MG63 (cell line): ENCODE measurements around the gene PILRA. TPM values are rescaled to one million over a fixed set of nuclear protein-coding genes. Genes with fewer than 3 reads are reported as not detected.
A peak's percentile ranks its signal among the peaks of the same experiment; 100 is the strongest.

Experiments
- DNase-seq: peaks from one replicate; pipeline ENCODE4 v3.0.0-alpha.2; 2020
- H3K27me3 ChIP-seq: fragments of 250-450 bp; sonication (Bioruptor Pico); 2 replicates; pipeline ENCODE4 v1.5.1; 2020; ENCODE audit warnings: mild to moderate bottlenecking, moderate library complexity
- H3K36me3 ChIP-seq: fragments of 250-450 bp; sonication (Bioruptor Pico); 2 replicates; pipeline ENCODE4 v1.5.1; 2020; ENCODE audit warnings: mild to moderate bottlenecking, moderate library complexity
- H3K4me3 ChIP-seq: fragments of 250-450 bp; sonication (Bioruptor Pico); 2 replicates; pipeline ENCODE4 v1.5.1; 2020; ENCODE audit warnings: mild to moderate bottlenecking, moderate library complexity
- H3K9me3 ChIP-seq: fragments of 250-450 bp; sonication (Bioruptor Pico); 2 replicates; pipeline ENCODE4 v1.5.1; 2020; ENCODE audit warnings: mild to moderate bottlenecking, moderate library complexity
- total RNA-seq: library from RNA; depleted of rRNA; stranded (reverse); fragments of >200 nt; shearing (Covaris generic); gene quantifications from 2 replicates; pipeline ENCODE4 v1.2.3, GENCODE V29; 2014; ENCODE audit warnings: low replicate concordance

Gene PILRA
- total RNA-seq, 1 experiment from 2014 or later = not detected

- no peaks in the 10 kb centered on the region for H3K27me3 ChIP-seq
- no peak for DNase-seq
- no peaks in the 10 kb centered on the region for H3K9me3 ChIP-seq
- no peaks in the 10 kb centered on the region for H3K36me3 ChIP-seq
- no peak overlapping the region for H3K4me3 ChIP-seq
Measured at GRCh38 chr7:100390286-100391009, 17.2 kb downstream of the PILRA start.

- Histone ChIP-seq H3K9me3 (no peaks in the 10 kb centered on the region), H3K4me3 (no peak overlapping the region), H3K27me3 (no peaks in the 10 kb centered on the region), H3K36me3 (no peaks in the 10 kb centered on the region)
- no peak for DNase-seq
Measured at GRCh38 chr7:100393233-100393905, 20.1 kb downstream of the PILRA start.

- H3K27me3 ChIP-seq = no peaks in the 10 kb centered on the region
- H3K9me3 ChIP-seq = no peaks in the 10 kb centered on the region
- H3K4me3 ChIP-seq = no peak overlapping the region
- no peaks in the 10 kb centered on the region for H3K36me3 ChIP-seq
- no peak for DNase-seq
Measured at GRCh38 chr7:100394077-100394476, 20.8 kb downstream of the PILRA start.

DNA sequence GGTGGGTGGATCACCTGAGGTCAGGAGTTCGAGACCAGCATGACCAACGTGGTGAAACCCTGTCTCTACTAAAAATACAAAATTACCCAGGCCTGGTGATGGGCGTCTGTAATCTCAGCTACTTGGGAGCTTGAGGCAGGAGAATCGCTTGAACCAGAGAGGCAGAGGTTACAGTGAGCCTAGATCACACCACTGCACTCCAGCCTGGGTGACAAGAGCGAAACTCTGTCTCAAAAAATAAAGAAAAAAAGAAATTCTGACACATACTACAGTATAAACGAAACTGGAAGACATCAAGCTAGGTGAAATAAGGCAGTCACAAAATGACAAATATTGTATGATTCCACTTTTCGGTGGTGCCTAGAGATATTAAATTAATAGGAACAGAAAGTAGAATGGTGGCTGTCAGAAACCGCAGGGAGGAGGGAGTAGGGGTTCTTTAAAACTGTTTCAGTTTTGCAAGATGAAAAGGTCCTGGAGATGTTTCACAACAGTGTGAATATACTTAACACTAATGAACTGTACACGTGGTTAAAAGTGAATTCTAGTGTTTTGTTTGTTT, 23.2 kb downstream of the PILRA start:
- Histone ChIP-seq H3K9me3 (no peaks in the 10 kb centered on the region), H3K36me3 (no peaks in the 10 kb centered on the region), H3K4me3 (no peak overlapping the region), H3K27me3 (no peaks in the 10 kb centered on the region)
- no peak for DNase-seq

DNA sequence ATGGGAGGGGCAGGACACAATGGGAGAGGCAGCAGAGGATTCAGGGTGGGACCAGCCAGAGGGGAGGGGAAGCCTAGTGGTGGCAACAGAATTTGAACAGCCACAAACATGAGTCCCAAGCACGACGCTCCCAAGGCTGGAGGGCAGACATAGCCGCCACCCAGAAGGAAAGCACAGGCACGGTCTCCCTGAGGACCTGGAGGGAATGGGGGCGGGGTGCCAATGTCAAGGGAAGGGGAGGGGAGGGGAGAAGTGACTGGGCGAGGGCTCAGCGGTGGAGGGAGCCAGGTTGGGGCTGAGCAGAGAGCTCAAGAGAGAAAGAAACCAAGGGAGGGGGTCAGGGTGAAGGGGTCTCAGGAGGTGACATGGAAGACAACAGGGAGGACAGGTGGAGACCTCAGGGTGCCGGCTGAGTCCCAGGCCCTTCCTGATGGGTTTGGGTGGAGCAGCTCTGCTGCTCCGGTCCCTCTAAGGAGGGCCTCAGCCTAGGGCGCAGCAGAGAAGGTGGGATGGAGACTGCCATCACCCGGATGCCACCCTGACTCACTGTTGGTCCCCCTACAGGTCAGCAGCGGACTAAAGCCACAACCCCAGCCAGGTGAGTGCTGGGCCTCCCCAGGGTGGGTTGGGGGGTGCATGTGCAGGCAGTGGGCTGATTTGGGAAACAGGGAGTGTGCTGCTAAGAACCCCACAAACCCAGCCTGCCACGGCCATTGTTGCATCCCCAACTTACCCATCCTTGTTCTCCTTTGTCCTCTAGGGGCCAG, 24.2 kb downstream of the PILRA start:
- no peaks in the 10 kb centered on the region for H3K36me3 ChIP-seq
- H3K4me3 ChIP-seq = no peak overlapping the region
- DNase-seq = no peak
- H3K9me3 ChIP-seq = no peaks in the 10 kb centered on the region
- H3K27me3 ChIP-seq = no peaks in the 10 kb centered on the region

GRCh38 chr7:100398239-100398638, 25.0 kb downstream of the PILRA start:
- DNase-seq = no peak
- H3K4me3 ChIP-seq = no peak overlapping the region
- no peaks in the 10 kb centered on the region for H3K9me3 ChIP-seq
- no peaks in the 10 kb centered on the region for H3K36me3 ChIP-seq
- no peaks in the 10 kb centered on the region for H3K27me3 ChIP-seq

- Histone ChIP-seq H3K4me3 (no peak overlapping the region), H3K27me3 (no peaks in the 10 kb centered on the region), H3K36me3 (no peaks in the 10 kb centered on the region), H3K9me3 (no peaks in the 10 kb centered on the region)
- DNase-seq = no peak
Measured at GRCh38 chr7:100400041-100400440, 26.8 kb downstream of the PILRA start.

DNA sequence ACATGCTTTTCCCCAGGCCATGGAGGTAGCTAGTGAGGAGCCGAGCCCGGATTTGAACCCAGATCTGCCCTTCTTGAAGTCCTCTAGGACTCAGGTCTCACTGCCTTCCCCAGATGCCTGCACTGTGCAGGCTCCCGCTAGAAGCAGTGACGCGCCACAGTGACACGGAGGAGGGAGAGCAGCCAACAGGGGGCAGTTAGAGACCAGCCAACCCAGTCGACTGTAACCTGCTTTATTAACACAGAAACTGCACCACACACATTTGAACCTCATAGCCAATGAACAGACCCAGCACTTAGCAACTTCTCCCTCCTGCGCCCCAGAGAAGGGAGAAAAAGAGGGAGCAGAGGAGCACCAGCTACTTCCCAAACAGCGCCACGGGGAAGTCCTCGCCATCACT, 27.4 kb downstream of the PILRA start:
- Histone ChIP-seq H3K36me3 (no peaks in the 10 kb centered on the region), H3K9me3 (no peaks in the 10 kb centered on the region), H3K27me3 (no peaks in the 10 kb centered on the region), H3K4me3 (no peak overlapping the region)
- no peak for DNase-seq

- DNase-seq = no peak
- Histone ChIP-seq H3K4me3 (no peak overlapping the region), H3K9me3 (no peaks in the 10 kb centered on the region), H3K36me3 (no peaks in the 10 kb centered on the region), H3K27me3 (no peaks in the 10 kb centered on the region)
Measured at GRCh38 chr7:100401811-100402210, 28.5 kb downstream of the PILRA start.

DNA sequence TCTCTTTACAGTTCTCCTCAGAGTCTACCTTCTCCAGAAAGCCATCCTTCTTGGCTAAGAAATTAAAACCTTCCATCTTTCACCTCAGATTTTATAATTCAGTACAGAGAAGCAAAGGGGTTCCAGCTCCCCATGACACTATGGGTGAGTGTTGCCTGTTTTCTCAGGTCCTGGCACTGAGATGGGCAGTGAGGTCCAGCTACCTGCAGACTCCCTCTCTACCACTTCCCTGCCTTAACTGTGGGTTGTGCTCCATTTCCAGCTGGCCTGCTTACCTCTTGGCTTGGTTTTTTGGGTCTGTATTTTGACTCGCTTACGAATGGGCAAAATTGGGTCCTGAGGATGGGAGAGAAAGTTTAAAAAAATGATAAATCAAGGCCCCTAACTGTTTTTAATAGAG, 29.0 kb downstream of the PILRA start:
- H3K9me3 ChIP-seq = no peaks in the 10 kb centered on the region
- H3K4me3 ChIP-seq = no peak overlapping the region
- H3K36me3 ChIP-seq = no peaks in the 10 kb centered on the region
- DNase-seq = no peak
- H3K27me3 ChIP-seq = no peaks in the 10 kb centered on the region

- Histone ChIP-seq H3K36me3 (no peaks in the 10 kb centered on the region), H3K27me3 (no peaks in the 10 kb centered on the region), H3K4me3 (no peak overlapping the region), H3K9me3 (no peaks in the 10 kb centered on the region)
- no peak for DNase-seq
Measured at GRCh38 chr7:100406767-100407166, 33.5 kb downstream of the PILRA start.

DNA sequence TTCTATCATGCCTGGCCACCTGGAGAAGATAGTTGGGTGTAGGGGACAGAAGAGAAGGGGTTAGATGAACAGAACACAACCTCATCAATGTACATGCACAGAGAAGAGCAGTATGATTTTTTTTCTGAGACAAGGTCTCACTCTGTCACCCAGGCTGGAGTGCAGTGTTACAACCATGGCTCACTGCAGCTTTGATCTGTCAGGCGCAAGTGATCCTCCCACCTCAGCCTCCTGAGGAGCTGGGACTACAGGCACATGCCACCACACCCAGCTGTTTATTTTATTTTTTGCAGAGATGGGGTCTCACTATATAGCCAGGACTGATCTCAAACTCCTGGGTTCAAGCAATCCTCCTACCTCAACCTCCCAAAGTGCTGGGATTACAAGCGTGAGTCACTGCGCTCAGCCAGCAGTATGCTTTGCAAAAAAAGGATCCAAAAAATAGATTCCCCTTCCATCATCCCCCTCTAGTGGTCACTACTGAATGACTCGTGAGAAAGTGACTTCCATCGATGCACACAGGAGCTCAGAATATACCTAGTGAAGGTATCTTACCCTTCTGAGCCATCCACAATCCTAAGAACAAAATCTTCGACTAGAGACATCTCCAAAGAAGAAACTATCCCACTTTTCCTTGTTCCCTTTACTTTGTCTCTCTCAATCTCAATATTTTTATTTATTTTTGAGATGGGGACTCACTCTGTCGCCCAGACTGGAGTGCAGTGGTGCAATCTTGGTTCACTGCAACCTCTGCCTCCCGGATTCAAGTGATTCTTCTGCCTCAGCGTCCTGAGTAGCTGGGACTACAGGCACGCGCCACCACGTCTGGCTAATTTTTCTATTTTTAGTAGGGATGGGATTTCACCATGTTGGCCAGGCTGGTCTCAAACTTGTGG, 34.2 kb downstream of the PILRA start:
- Histone ChIP-seq H3K4me3 (no peak overlapping the region), H3K36me3 (no peaks in the 10 kb centered on the region), H3K9me3 (no peaks in the 10 kb centered on the region), H3K27me3 (no peaks in the 10 kb centered on the region)
- DNase-seq = peak; percentile 41

- Histone ChIP-seq H3K36me3 (no peaks in the 10 kb centered on the region), H3K9me3 (no peaks in the 10 kb centered on the region), H3K27me3 (no peaks in the 10 kb centered on the region), H3K4me3 (no peak overlapping the region)
- DNase-seq = no peak
Measured at GRCh38 chr7:100411101-100411500, 37.8 kb downstream of the PILRA start.

DNA sequence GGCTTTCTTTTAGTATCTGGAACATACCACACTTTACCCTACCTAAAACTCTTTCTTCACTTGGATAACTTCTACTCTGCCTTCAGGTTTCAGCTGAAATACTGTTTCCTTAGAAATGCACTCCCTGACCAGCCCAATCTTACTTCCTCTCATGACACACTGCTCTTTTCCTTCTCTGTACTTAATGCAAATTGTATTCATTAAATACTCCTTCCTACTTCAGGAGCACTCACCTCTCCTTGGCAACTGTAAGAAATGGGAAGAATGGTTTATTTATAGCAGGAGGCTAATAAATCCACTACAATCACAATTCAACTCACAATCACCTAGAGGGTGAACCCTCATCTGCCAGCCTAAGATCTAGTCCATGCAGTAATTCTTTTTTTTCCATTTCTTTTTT, 40.1 kb downstream of the PILRA start:
- no peaks in the 10 kb centered on the region for H3K27me3 ChIP-seq
- no peaks in the 10 kb centered on the region for H3K9me3 ChIP-seq
- DNase-seq = no peak
- no peak overlapping the region for H3K4me3 ChIP-seq
- no peaks in the 10 kb centered on the region for H3K36me3 ChIP-seq

GRCh38 chr7:100413889-100414288, 40.6 kb downstream of the PILRA start:
- Histone ChIP-seq H3K27me3 (no peaks in the 10 kb centered on the region), H3K4me3 (no peak overlapping the region), H3K9me3 (no peaks in the 10 kb centered on the region), H3K36me3 (no peaks in the 10 kb centered on the region)
- no peak for DNase-seq

GRCh38 chr7:100415448-100415847, 42.2 kb downstream of the PILRA start:
- DNase-seq = no peak
- no peaks in the 10 kb centered on the region for H3K9me3 ChIP-seq

More at GRCh38 chr7:100415448-100415847, 42.2 kb downstream of the PILRA start:
- no peak overlapping the region for H3K4me3 ChIP-seq
- no peaks in the 10 kb centered on the region for H3K36me3 ChIP-seq
- no peaks in the 10 kb centered on the region for H3K27me3 ChIP-seq
